NCI-H510A (cell line): Measurements from ENCODE around the gene CFAP97.

ENCODE experiments used
- DNase-seq: peaks from one replicate; lab custom pipeline; 2025; lab: John Stamatoyannopoulos, UW

Gene CFAP97

GRCh38 chr4:185196437-185196836, 7.4 kb downstream of the CFAP97 start:
- no peak for DNase-seq

GRCh38 chr4:185194924-185195888, 8.6 kb downstream of the CFAP97 start:
- no peak for DNase-seq

- no peak for DNase-seq
Observed at GRCh38 chr4:185192059-185192458, 11.7 kb downstream of the CFAP97 start.

- DNase-seq = no peak
Observed at GRCh38 chr4:185190306-185190856, 13.4 kb downstream of the CFAP97 start.

- no peak for DNase-seq
Observed at GRCh38 chr4:185189606-185190305, 14.0 kb downstream of the CFAP97 start.

- DNase-seq = no peak
Observed at GRCh38 chr4:185186769-185187168, 17.0 kb downstream of the CFAP97 start.

GRCh38 chr4:185183622-185184281, 20.0 kb downstream of the CFAP97 start:
- peak; percentile 65 for DNase-seq

GRCh38 chr4:185182239-185182638, 21.6 kb downstream of the CFAP97 start:
- DNase-seq = no peak

- no peak for DNase-seq
Observed at GRCh38 chr4:185179488-185179887, 24.3 kb downstream of the CFAP97 start.

GRCh38 chr4:185171373-185172071, 32.3 kb downstream of the CFAP97 start:
- DNase-seq = no peak

GRCh38 chr4:185167234-185167633, 36.6 kb downstream of the CFAP97 start:
- no peak for DNase-seq

GRCh38 chr4:185165605-185166063, 38.2 kb downstream of the CFAP97 start:
- DNase-seq = no peak

GRCh38 chr4:185151296-185151695, 52.5 kb downstream of the CFAP97 start:
- DNase-seq = no peak

GRCh38 chr4:185149392-185149791, 54.4 kb downstream of the CFAP97 start:
- no peak for DNase-seq

- no peak for DNase-seq
Observed at GRCh38 chr4:185145572-185145971, 58.2 kb downstream of the CFAP97 start.

- no peak for DNase-seq
Observed at GRCh38 chr4:185144601-185145240, 59.1 kb downstream of the CFAP97 start.

GRCh38 chr4:185143601-185143969, 60.2 kb downstream of the CFAP97 start:
- no peak for DNase-seq

- DNase-seq = peak; percentile 52
Observed at GRCh38 chr4:185142912-185143600, 60.7 kb downstream of the CFAP97 start, which contains the start of gene SLC25A4. TSS of gene SLC25A4 (plus strand) at chr4:185143266. CDS start at chr4:185143373, 107 bp downstream.

- no peak for DNase-seq
Observed at GRCh38 chr4:185142564-185142911, 61.3 kb downstream of the CFAP97 start.

GRCh38 chr4:185141777-185142176, 62.0 kb downstream of the CFAP97 start:
- DNase-seq = no peak
